Muscle layer of colon (tissue), 2 donors: Measurements from ENCODE around the gene GAMT.

Experiments
- H3K27ac ChIP-seq: one replicate; pipeline ENCODE4 v1.7.0; 2013; ENCODE audit warnings: low read depth, mild to moderate bottlenecking, low read length, moderate library complexity
- H3K27me3 ChIP-seq, 2 donors: one replicate each; pipeline ENCODE4 v1.7.0; 2013; ENCODE audit warnings: low read length in 2 of 2, mild to moderate bottlenecking in 2 of 2; ENCODE audit not compliant: insufficient read depth in 2 of 2, control insufficient read depth in 1 of 2
- H3K36me3 ChIP-seq: one replicate; pipeline ENCODE4 v1.7.0; 2013; ENCODE audit warnings: mild to moderate bottlenecking, low read length; ENCODE audit not compliant: insufficient read depth
- H3K4me1 ChIP-seq: one replicate; pipeline ENCODE4 v1.7.0; 2013; ENCODE audit warnings: mild to moderate bottlenecking, low read length; ENCODE audit not compliant: insufficient read depth
- H3K4me3 ChIP-seq, 2 donors: one replicate each; pipeline ENCODE4 v1.7.0; 2013; ENCODE audit warnings: low read length in 2 of 2, low read depth in 1 of 2, mild to moderate bottlenecking in 1 of 2, moderate library complexity in 1 of 2
- H3K9ac ChIP-seq: one replicate; pipeline ENCODE4 v1.7.0; 2013; ENCODE audit warnings: low read length
- H3K9me3 ChIP-seq: one replicate; pipeline ENCODE4 v1.7.0; 2013; ENCODE audit warnings: mild to moderate bottlenecking, low read length
- donor health status: abdominal sarcoma.
- donor health status: Adenocarcinoma of cecum.

Gene GAMT

GRCh38 chr19:1394252-1395193 is 6.8 kb downstream of the GAMT start:
- Histone ChIP-seq H3K4me1 (no peaks in the 10 kb centered on the region), H3K9ac (no peak overlapping the region), H3K36me3 (peaks cover 29% of the 10 kb centered on the region), H3K27ac (no peak overlapping the region), H3K4me3 (no peak overlapping the region), H3K9me3 (no peaks in the 10 kb centered on the region), H3K27me3 (no peaks in the 10 kb centered on the region)

DNA sequence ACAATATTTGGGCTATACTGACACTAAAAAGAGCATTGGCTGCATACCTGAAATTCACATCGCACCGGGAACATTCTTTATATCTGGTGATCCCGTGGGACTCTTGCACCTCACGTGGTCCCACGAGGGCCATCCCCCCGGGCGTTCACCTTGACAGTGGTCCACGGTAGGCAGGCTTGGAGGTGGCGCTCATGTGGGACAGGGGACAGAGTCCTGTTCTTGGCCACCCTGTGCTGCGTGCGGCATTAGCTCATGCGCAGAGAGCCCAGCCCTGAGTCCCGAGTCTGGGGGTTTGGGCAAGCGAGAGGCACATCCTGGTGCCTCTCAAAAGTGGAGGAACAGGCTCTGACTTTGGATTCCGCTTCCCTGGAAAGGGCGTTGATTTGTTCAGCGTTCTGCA is 7.5 kb downstream of the GAMT start:
- Histone ChIP-seq H3K4me1 (no peaks in the 10 kb centered on the region), H3K9ac (no peak overlapping the region)

DNA sequence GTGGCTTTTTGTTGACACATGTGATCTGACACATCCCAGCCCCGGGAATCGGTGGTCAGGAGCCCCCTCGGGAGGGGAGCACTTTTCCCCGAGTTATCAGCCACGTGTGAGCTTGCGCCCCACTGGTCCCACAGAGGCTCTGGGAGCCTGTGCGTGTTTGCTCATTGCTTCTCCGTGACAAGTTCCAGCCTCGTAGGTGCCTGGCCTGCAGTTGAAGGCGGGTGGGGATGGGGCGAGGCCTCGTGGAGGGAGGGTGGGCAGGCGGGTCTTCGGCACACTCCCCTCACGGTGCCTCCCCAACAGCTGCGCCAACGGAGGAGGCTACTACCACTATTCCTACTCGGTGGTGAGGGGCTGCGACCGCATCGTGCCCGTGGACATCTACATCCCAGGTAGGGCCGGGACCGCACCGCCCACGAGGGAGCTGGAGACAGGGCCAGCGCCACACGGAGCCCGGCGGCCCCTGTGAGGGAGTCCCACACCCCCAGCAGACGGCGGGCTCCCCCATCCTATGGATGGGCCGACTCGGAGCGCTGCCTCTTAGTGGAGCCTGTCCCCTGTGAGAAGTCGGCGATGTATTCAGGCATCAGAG is 8.3 kb downstream of the GAMT start:
- Histone ChIP-seq H3K9ac (no peak overlapping the region), H3K4me1 (no peaks in the 10 kb centered on the region), H3K9me3 (no peaks in the 10 kb centered on the region), H3K27ac (no peak overlapping the region), H3K4me3 (no peak overlapping the region), H3K36me3 (peaks cover 44% of the 10 kb centered on the region), H3K27me3 (no peaks in the 10 kb centered on the region)

More for the DNA sequence above, 7.5 kb downstream of the GAMT start:
- no peak overlapping the region for H3K4me3 ChIP-seq
- H3K27me3 ChIP-seq = no peaks in the 10 kb centered on the region
- H3K9me3 ChIP-seq = no peaks in the 10 kb centered on the region
- peaks cover 36% of the 10 kb centered on the region for H3K36me3 ChIP-seq
- H3K27ac ChIP-seq = no peak overlapping the region

DNA sequence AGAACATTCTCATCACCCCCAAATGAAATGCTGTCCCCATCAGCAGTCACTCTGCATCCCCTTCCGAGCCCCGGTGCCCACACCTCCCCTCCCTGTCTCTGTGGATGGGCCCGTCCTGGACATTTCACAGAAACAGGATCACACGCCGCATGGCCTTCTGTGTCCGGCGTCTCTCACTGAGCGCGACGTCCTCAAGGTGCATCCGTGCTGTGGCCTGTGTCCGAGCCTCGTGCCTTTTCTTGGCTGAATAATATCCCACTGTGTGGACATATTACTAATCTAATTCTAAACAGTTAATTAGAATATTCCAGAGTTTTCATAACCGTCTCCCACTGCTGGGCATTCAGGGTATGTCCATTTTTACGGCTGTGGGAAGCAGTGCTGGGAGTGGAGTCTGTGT is 8.9 kb downstream of the GAMT start:
- Histone ChIP-seq H3K27ac (no peak overlapping the region), H3K36me3 (peaks cover 46% of the 10 kb centered on the region), H3K9ac (no peak overlapping the region), H3K9me3 (no peaks in the 10 kb centered on the region), H3K4me1 (no peaks in the 10 kb centered on the region), H3K4me3 (no peak overlapping the region), H3K27me3 (no peaks in the 10 kb centered on the region)

DNA sequence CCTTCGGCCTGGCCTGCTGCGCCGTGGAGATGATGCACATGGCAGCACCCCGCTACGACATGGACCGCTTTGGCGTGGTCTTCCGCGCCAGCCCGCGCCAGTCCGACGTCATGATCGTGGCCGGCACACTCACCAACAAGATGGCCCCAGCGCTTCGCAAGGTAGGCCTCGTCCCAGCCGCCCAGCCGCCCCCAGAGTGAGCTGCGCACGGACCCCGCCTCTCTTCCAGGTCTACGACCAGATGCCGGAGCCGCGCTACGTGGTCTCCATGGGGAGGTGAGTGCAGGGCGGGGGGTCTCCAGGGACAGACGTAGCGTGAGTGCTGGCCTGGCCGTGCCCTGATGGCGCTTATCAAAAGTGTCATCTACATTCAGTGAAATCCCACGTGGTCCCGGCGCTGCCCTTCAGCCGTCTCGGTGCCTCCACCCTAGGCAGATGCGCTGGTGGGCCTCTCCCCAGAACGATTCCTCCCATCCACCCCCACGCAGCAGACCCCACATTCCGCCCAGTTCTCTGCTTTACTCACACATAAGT is 10.4 kb downstream of the GAMT start:
- H3K27me3 ChIP-seq = no peaks in the 10 kb centered on the region
- no peaks in the 10 kb centered on the region for H3K9me3 ChIP-seq
- H3K36me3 ChIP-seq = peaks cover 48% of the 10 kb centered on the region
- H3K27ac ChIP-seq = no peak overlapping the region
- H3K4me3 ChIP-seq = no peak overlapping the region
- peaks cover 2% of the 10 kb centered on the region for H3K4me1 ChIP-seq
- no peak overlapping the region for H3K9ac ChIP-seq

GRCh38 chr19:1389033-1389940 is 12.1 kb downstream of the GAMT start:
- Histone ChIP-seq H3K9me3 (no peaks in the 10 kb centered on the region), H3K9ac (no peak overlapping the region), H3K4me1 (peaks cover 18% of the 10 kb centered on the region), H3K27ac (no peak overlapping the region), H3K36me3 (peaks cover 51% of the 10 kb centered on the region), H3K4me3 (no peak overlapping the region), H3K27me3 (no peaks in the 10 kb centered on the region)

GRCh38 chr19:1388637-1389026 is 12.7 kb downstream of the GAMT start:
- Histone ChIP-seq H3K4me1 (peaks cover 19% of the 10 kb centered on the region), H3K27me3 (no peaks in the 10 kb centered on the region), H3K36me3 (peaks cover 49% of the 10 kb centered on the region), H3K4me3 (no peak overlapping the region), H3K9me3 (no peaks in the 10 kb centered on the region), H3K9ac (no peak overlapping the region), H3K27ac (no peak overlapping the region)

DNA sequence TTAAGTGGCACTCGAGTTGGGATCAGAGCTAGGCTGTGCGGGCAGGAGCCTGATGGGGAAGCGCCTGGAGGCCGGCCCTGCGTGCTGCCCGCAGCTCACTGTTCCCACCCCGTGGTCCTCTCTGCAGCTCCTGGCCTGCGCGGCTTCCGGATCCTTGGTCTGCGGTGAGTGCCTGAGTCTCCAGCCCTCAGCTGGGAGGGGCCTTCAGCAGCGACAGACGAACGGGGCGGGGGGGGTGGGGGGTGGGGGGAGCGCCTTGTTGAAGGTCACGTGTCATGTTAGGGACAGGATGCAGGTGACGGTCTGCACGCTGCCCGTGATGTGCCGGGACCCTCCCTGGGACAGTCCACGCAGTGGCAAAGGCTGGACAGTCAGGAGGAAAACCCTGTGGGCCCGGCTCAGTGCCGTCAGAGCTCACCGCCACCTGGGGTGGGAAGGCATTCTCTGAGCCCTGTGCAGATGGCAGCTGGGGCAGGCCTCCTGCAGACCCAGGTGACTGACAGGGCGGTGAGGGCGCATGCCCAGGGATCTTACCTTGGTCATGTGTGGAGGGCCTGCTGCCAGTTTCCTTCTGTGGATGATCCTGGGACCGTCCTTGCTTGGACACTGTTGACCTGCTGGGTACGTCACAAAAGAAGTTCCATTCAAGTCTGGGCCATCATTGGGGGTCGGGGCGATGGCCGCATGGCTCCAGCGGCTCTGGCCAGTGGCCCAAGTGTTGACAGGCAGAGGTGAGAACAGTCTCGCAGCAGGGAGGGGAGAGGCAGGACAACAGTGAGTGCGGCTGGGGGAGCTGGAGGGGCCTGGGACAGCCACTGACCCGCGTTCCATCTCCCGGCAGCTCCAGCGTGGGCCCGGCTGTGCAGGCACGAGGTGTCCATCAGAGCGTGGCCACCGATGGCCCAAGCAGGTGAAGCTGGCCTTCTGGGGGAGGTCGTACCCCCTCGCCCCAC is 13.4 kb downstream of the GAMT start:
- Histone ChIP-seq H3K27ac (no peak overlapping the region), H3K27me3 (no peaks in the 10 kb centered on the region), H3K4me1 (peaks cover 19% of the 10 kb centered on the region), H3K4me3 (no peak overlapping the region), H3K9me3 (no peaks in the 10 kb centered on the region), H3K9ac (no peak overlapping the region), H3K36me3 (peaks cover 43% of the 10 kb centered on the region)

DNA sequence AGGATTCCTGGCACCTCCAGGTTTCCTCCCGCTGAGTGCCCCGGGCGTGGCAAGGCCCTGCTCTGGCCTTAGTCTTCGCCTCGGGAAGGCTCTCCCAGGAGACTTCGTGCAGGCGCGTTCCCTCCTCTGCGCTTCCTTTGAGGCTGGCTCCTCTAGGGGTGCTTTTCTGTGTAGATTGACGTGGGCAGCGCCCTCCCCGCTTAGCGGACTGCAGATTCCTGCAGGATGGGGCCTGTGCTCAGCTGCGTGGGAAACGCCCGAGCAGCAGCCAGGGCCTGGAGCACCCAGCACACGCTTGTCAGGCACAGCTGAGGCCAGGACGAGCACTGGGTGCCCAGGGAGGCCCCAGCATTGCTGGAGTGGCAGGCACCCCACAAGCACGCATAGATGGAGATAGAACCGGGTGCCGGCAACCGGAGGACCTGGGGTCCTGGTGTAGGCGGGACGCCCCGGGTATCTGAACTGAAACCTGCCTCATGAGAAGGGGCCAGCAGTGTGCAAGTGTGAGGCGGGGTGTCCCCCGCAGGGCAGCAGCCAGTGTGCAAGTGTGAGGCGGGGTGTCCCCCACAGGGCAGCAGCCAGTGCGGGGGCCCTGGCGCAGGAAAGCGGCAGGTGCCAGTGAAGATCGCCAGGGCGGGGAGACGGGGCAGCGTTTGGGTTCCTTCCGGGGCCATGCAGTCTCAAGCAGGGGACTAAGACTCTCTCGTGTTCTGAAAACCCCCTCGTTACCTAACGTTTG is 14.2 kb downstream of the GAMT start:
- H3K9me3 ChIP-seq = no peaks in the 10 kb centered on the region
- H3K27me3 ChIP-seq = no peaks in the 10 kb centered on the region
- no peak overlapping the region for H3K27ac ChIP-seq
- H3K36me3 ChIP-seq = peaks cover 36% of the 10 kb centered on the region
- H3K4me1 ChIP-seq = peaks cover 19% of the 10 kb centered on the region
- no peak overlapping the region for H3K9ac ChIP-seq
- no peak overlapping the region for H3K4me3 ChIP-seq

DNA sequence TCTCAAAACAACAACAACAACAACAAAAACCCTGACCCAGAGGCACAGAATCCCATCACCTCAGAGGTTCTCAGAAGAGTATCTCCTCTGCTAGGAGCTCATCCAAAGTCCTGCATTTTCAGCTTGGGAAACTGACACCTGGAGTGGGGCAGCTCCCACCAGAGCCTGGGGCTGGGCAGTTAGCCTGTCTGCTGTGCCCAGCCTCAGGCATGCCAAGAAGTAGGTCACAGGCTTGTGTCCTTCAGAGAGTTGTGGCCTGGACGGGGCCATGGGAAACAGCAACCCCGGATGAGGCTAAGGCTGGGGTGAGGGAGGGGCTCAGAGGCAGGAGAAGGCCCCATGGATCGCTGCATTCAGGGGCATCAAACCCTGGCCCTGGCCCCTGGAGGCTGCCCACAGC is 15.5 kb downstream of the GAMT start:
- Histone ChIP-seq H3K27ac (no peak overlapping the region), H3K36me3 (peaks cover 30% of the 10 kb centered on the region), H3K9ac (no peak overlapping the region), H3K9me3 (no peaks in the 10 kb centered on the region), H3K4me3 (no peak overlapping the region), H3K27me3 (no peaks in the 10 kb centered on the region), H3K4me1 (peaks cover 19% of the 10 kb centered on the region)
